NT2/D1 (cell line): Measurements from ENCODE around the gene RPTOR.

Source experiments
- YY1 ChIP-seq: IDR thresholded peaks from 2 replicates; pipeline ENCODE4 v1.6.1; 2011; ENCODE audit not compliant: insufficient read length, insufficient read depth
- ZNF274 ChIP-seq: IDR thresholded peaks from 2 replicates; pipeline ENCODE4 v1.6.1; 2011; ENCODE audit warnings: mild to moderate bottlenecking, low read depth, low read length

DNA sequence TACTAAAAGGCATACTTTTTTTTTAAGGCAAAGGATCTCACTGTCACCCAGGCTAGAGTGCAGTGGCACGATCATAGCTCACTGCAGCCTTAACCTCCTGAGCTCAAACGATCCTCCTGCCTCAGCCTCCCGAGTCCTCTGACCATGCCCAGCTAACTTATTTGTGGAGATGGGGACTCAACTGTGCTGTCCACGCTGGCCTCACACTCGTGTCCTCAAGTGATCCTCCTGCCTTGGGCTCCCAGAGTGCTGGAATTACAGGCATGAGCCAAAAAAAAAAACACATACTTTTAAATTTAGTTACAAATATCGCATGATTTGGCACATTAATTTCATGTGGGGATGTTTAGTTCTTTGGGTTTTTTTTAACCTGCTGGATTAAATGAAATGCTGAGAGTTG is 239.3 kb downstream of the RPTOR start:
- no peak for TF ChIP-seq YY1
- no peak for TF ChIP-seq ZNF274
